Peyer's patch (tissue), 4 donors: ENCODE measurements around the gene ZNF581. TPM values are rescaled to one million over a fixed set of nuclear protein-coding genes. Genes with fewer than 3 reads are reported as not detected.

Source experiments
- DNase-seq, 3 donors: peaks; one replicate each; pipeline ENCODE4 v3.0.0-alpha.2; 2017 to 2019
- H3K27ac ChIP-seq, 4 donors: fragments of 200-600 bp; sonication (generic); one replicate each; pipeline ENCODE4 v1.5.1; 2016 to 2019
- H3K27me3 ChIP-seq, 2 donors: fragments of 200-600 bp; sonication (generic); one replicate each; pipeline ENCODE4 v1.5.1; 2019
- H3K36me3 ChIP-seq, 3 donors: fragments of 200-600 bp; sonication (generic); one replicate each; pipeline ENCODE4 v1.5.1; 2016 to 2019
- H3K4me1 ChIP-seq, 4 donors: fragments of 200-600 bp; sonication (generic); one replicate each; pipeline ENCODE4 v1.5.1; 2016 to 2019
- H3K4me3 ChIP-seq, 4 donors: fragments of 200-600 bp; sonication (generic); 1 replicate in 3 of 4; 2 replicates in 1 of 4; pipeline ENCODE4 v1.5.1; 2016 to 2019; ENCODE audit warnings: mild to moderate bottlenecking in 1 of 4
- H3K9me3 ChIP-seq, 4 donors: fragments of 200-600 bp; sonication (generic); one replicate each; pipeline ENCODE4 v1.5.1; 2016 to 2019; ENCODE audit warnings: mild to moderate bottlenecking in 1 of 4
- CTCF ChIP-seq, 6 experiments: fragments of 450-650 bp in 4 of 6; fragments of 200-600 bp in 2 of 6; sonication (generic) in 1 of 6; IDR thresholded peaks; one replicate each; pipeline ENCODE4 v1.5.1; 2017 to 2019; ENCODE audit warnings: antibody characterized with exemption in 6 of 6, mild to moderate bottlenecking in 3 of 6, moderate library complexity in 1 of 6
- POLR2A ChIP-seq, 2 donors: fragments of 450-650 bp; IDR thresholded peaks; one replicate each; pipeline ENCODE4 v1.5.1; 2017; ENCODE audit warnings: antibody characterized with exemption in 2 of 2, mild to moderate bottlenecking in 2 of 2, moderate library complexity in 2 of 2
- total RNA-seq, 4 donors: library from RNA; depleted of rRNA; stranded (reverse); fragments of >200 nt; gene quantifications; one replicate each; pipeline ENCODE4 v1.1.0, GENCODE V29; 2016

Gene ZNF581
- total RNA-seq, 4 donors from 2014 or later = 7.7 to 28.9 (median 14.1) TPM

- DNase-seq = no peak
- Histone ChIP-seq H3K27ac (peak overlapping the region; percentile 93 to 97 (median 94)), H3K4me3 (peak overlapping the region; percentile 74 to 94 (median 86)), H3K36me3 (peaks cover 0 to 51% (median 0%) of the 10 kb centered on the region in 3 donors), H3K9me3 (no peaks in the 10 kb centered on the region), H3K27me3 (no peaks in the 10 kb centered on the region), H3K4me1 (peaks cover 4 to 63% (median 28%) of the 10 kb centered on the region in 4 donors)
- TF ChIP-seq POLR2A (IDR thresholded peaks at IDR 0.05) = no peak
- no peak for TF ChIP-seq CTCF (IDR thresholded peaks at IDR 0.05)
Observed at GRCh38 chr19:55675661-55676354, 32.4 kb downstream of the ZNF581 start.

- H3K27me3 ChIP-seq = no peaks in the 10 kb centered on the region
- H3K27ac ChIP-seq = peak overlapping the region; percentile 93 to 97 (median 94)
- H3K4me1 ChIP-seq = peaks cover 4 to 69% (median 29%) of the 10 kb centered on the region in 4 donors
- peak overlapping the region; percentile 74 to 94 (median 86) for H3K4me3 ChIP-seq
- DNase-seq = peak in 1 of 3 donors; percentile 70
- TF ChIP-seq CTCF (IDR thresholded peaks at IDR 0.05) (peak in 3 of 6 experiments; percentile 14 to 49 (median 39)), POLR2A (IDR thresholded peaks at IDR 0.05) (no peak)
- no peaks in the 10 kb centered on the region for H3K9me3 ChIP-seq
- peaks cover 0 to 51% (median 0%) of the 10 kb centered on the region in 3 donors for H3K36me3 ChIP-seq
Observed at GRCh38 chr19:55676383-55676782, 32.9 kb downstream of the ZNF581 start.

GRCh38 chr19:55676889-55677505 lies 33.5 kb downstream of the ZNF581 start:
- TF ChIP-seq POLR2A (IDR thresholded peaks at IDR 0.05) (peak in 1 of 2 donors; percentile 8), CTCF (IDR thresholded peaks at IDR 0.05) (no peak)
- no peaks in the 10 kb centered on the region for H3K27me3 ChIP-seq
- peaks cover 4 to 72% (median 29%) of the 10 kb centered on the region in 4 donors for H3K4me1 ChIP-seq
- no peaks in the 10 kb centered on the region for H3K9me3 ChIP-seq
- H3K4me3 ChIP-seq = peak overlapping the region in 2 of 4 donors; percentile 74 to 89
- H3K27ac ChIP-seq = peak overlapping the region; percentile 93 to 97 (median 94)
- DNase-seq = no peak
- H3K36me3 ChIP-seq = peaks cover 0 to 52% (median 0%) of the 10 kb centered on the region in 3 donors

- Histone ChIP-seq H3K4me3 (peak overlapping the region in 2 of 4 donors; percentile 74 to 89), H3K27ac (peak overlapping the region; percentile 93 to 97 (median 94)), H3K4me1 (peaks cover 4 to 74% (median 29%) of the 10 kb centered on the region in 4 donors), H3K27me3 (no peaks in the 10 kb centered on the region), H3K9me3 (no peaks in the 10 kb centered on the region), H3K36me3 (peaks cover 0 to 52% (median 0%) of the 10 kb centered on the region in 3 donors)
- no peak for TF ChIP-seq POLR2A (IDR thresholded peaks at IDR 0.05)
- no peak for TF ChIP-seq CTCF (IDR thresholded peaks at IDR 0.05)
- DNase-seq = peak in 1 of 3 donors; percentile 28
Observed at GRCh38 chr19:55677572-55678028, 34.2 kb downstream of the ZNF581 start.

GRCh38 chr19:55678121-55678671 lies 34.7 kb downstream of the ZNF581 start:
- peak in 2 of 3 donors; percentile 90 to 92 for DNase-seq
- peaks cover 0 to 48% (median 0%) of the 10 kb centered on the region in 3 donors for H3K36me3 ChIP-seq
- H3K27ac ChIP-seq = peak overlapping the region; percentile 93 to 97 (median 94)
- no peaks in the 10 kb centered on the region for H3K27me3 ChIP-seq
- peak overlapping the region in 2 of 4 donors; percentile 10 to 74 for H3K4me3 ChIP-seq
- peak in 1 of 6 experiments; percentile 8 for TF ChIP-seq CTCF (IDR thresholded peaks at IDR 0.05)
- no peak for TF ChIP-seq POLR2A (IDR thresholded peaks at IDR 0.05)
- peaks cover 4 to 77% (median 29%) of the 10 kb centered on the region in 4 donors for H3K4me1 ChIP-seq
- no peaks in the 10 kb centered on the region for H3K9me3 ChIP-seq
